Type B pancreatic cell (in vitro differentiated cells): Measurements from ENCODE around the gene SPDYE1. TPM values are rescaled to one million over a fixed set of nuclear protein-coding genes. Genes with fewer than 3 reads are reported as not detected.

Experiments
- DNase-seq: peaks from one replicate; pipeline ENCODE4 v3.0.0; 2021; ENCODE audit warnings: mixed read lengths; ENCODE audit not compliant: unreplicated experiment; ENCODE audit errors: extremely low spot score
- H3K27ac Mint-ChIP-seq: 2 replicates; pipeline ENCODE4 v1.8.0; 2021; ENCODE audit warnings: mild to moderate bottlenecking, mixed read lengths
- H3K27me3 Mint-ChIP-seq: 2 replicates; pipeline ENCODE4 v1.8.0; 2021; ENCODE audit warnings: mixed read lengths
- H3K36me3 Mint-ChIP-seq: 2 replicates; pipeline ENCODE4 v1.8.0; 2021; ENCODE audit warnings: mixed read lengths
- H3K4me1 Mint-ChIP-seq: one replicate; pipeline ENCODE4 v1.8.0; 2021; ENCODE audit warnings: mixed read lengths; ENCODE audit not compliant: unreplicated experiment
- H3K4me3 Mint-ChIP-seq: 2 replicates; pipeline ENCODE4 v1.8.0; 2021; ENCODE audit warnings: mild to moderate bottlenecking, mixed read lengths
- H3K9me3 Mint-ChIP-seq: 2 replicates; pipeline ENCODE4 v1.8.0; 2021; ENCODE audit warnings: mixed read lengths
- CTCF ChIP-seq: fragments of 200-600 bp; sonication (generic); conservative IDR thresholded peaks from 2 replicates; pipeline ENCODE4 v1.5.0; 2021; ENCODE audit warnings: antibody characterized with exemption, mild to moderate bottlenecking
- microRNA-seq: library from miRNA; unstranded; fragments of <30 nt; microRNA quantifications from one replicate; pipeline ENCODE4, GENCODE V29; 2020
- total RNA-seq: library from RNA; stranded (reverse); gene quantifications from 2 replicates; pipeline ENCODE4 v1.2.1, GENCODE V29; 2021; ENCODE audit warnings: low replicate concordance

The SPDYE1 gene
- total RNA-seq, 1 donor from 2014 or later = not detected

GRCh38 chr7:44057181-44057848 lies 59.6 kb downstream of the SPDYE1 start:
- Mint-ChIP-seq H3K4me3 (no peak overlapping the region), H3K36me3 (peaks cover 19% of the 10 kb centered on the region), H3K27ac (no peak overlapping the region), H3K4me1 (no peaks in the 10 kb centered on the region), H3K9me3 (no peaks in the 10 kb centered on the region), H3K27me3 (no peaks in the 10 kb centered on the region)
- TF ChIP-seq CTCF = no peak
- DNase-seq = no peak

- peaks cover 19% of the 10 kb centered on the region for H3K36me3 Mint-ChIP-seq
- no peak for TF ChIP-seq CTCF
- H3K4me3 Mint-ChIP-seq = no peak overlapping the region
These were observed 60.4 kb downstream of the SPDYE1 start for GRCh38 chr7:44057849-44058758.

GRCh38 chr7:44058759-44059218 lies 61.1 kb downstream of the SPDYE1 start:
- Mint-ChIP-seq H3K36me3 (peaks cover 19% of the 10 kb centered on the region), H3K4me3 (no peak overlapping the region), H3K27me3 (no peaks in the 10 kb centered on the region), H3K9me3 (no peaks in the 10 kb centered on the region), H3K4me1 (peaks cover 3% of the 10 kb centered on the region), H3K27ac (no peak overlapping the region)
- no peak for DNase-seq
- TF ChIP-seq CTCF = no peak

More at GRCh38 chr7:44057849-44058758, 60.4 kb downstream of the SPDYE1 start:
- DNase-seq = no peak
- H3K9me3 Mint-ChIP-seq = no peaks in the 10 kb centered on the region
- no peak overlapping the region for H3K27ac Mint-ChIP-seq
- H3K4me1 Mint-ChIP-seq = no peaks in the 10 kb centered on the region
- H3K27me3 Mint-ChIP-seq = no peaks in the 10 kb centered on the region

- no peaks in the 10 kb centered on the region for H3K9me3 Mint-ChIP-seq
- peaks cover 19% of the 10 kb centered on the region for H3K36me3 Mint-ChIP-seq
- H3K27me3 Mint-ChIP-seq = no peaks in the 10 kb centered on the region
- H3K27ac Mint-ChIP-seq = no peak overlapping the region
- no peak for DNase-seq
- peaks cover 3% of the 10 kb centered on the region for H3K4me1 Mint-ChIP-seq
- no peak overlapping the region for H3K4me3 Mint-ChIP-seq
- no peak for TF ChIP-seq CTCF
These were observed 61.8 kb downstream of the SPDYE1 start for GRCh38 chr7:44059219-44060090.

Small RNA genes lying within 50 kb of the gene (microRNA-seq; reads per million reads assigned to microRNA genes)
- not detected for gene MIR6837

Other genes with a start within 250 kb of the SPDYE1 start
- 8.6 and 19.3 TPM in 2 replicates for gene BLVRA, start 239.2 kb upstream of the SPDYE1 start, total RNA-seq
- gene MRPS24, start 128.4 kb upstream of the SPDYE1 start, total RNA-seq = 96.6 and 101 TPM in 2 replicates
- gene URGCP, start 91.3 kb upstream of the SPDYE1 start, total RNA-seq = 28.2 and 35.0 TPM in 2 replicates
- 11.4 and 16.7 TPM in 2 replicates for gene UBE2D4, start 71.5 kb upstream of the SPDYE1 start, total RNA-seq
- 62.8 and 71.7 TPM in 2 replicates for gene DBNL, start 46.8 kb downstream of the SPDYE1 start, total RNA-seq
- gene PGAM2, start 67.7 kb downstream of the SPDYE1 start, total RNA-seq = 0.57 and 0.72 TPM in 2 replicates
- gene POLM, start 84.6 kb downstream of the SPDYE1 start, total RNA-seq = 25.2 and 27.2 TPM in 2 replicates
- 5.0 and 64.1 TPM in 2 replicates for gene AEBP1, start 106.4 kb downstream of the SPDYE1 start, total RNA-seq
- gene POLD2, start 125.7 kb downstream of the SPDYE1 start, total RNA-seq = 122 and 142 TPM in 2 replicates
- 1.6 and 2.5 TPM in 2 replicates for gene MYL7, start 143.4 kb downstream of the SPDYE1 start, total RNA-seq
- 5.6 and 6.7 TPM in 2 replicates for gene GCK, start 191.5 kb downstream of the SPDYE1 start, total RNA-seq
- 82.4 and 97.4 TPM in 2 replicates for gene YKT6, start 203.1 kb downstream of the SPDYE1 start, total RNA-seq